B cell (primary cell): ENCODE measurements around the gene CYS1. TPM values are rescaled to one million over a fixed set of nuclear protein-coding genes. Genes with fewer than 3 reads are reported as not detected.

Experiments
- ATAC-seq: fragments of 200-7000 bp; cut with Tn5 transposase; one replicate; pipeline ENCODE4 v1.10.0; 2021; ENCODE audit warnings: low read depth, mild to moderate bottlenecking, moderate number of reproducible peaks, moderate library complexity
- CTCF ChIA-PET: fragments of 350-600 bp; sonication (Branson Sonifier 250); formaldehyde crosslinking; loops from one replicate; lab custom pipeline; 2021; ENCODE audit warnings: antibody characterized with exemption, inconsistent platforms; lab: Charles Lee
- POLR2A ChIA-PET: fragments of 350-600 bp; sonication (Branson Sonifier 250); formaldehyde crosslinking; loops from one replicate; lab custom pipeline; 2021; ENCODE audit warnings: antibody characterized with exemption; lab: Charles Lee
- DNase-seq: peaks from one replicate; pipeline ENCODE4 v3.0.0; 2013
- H2AFZ ChIP-seq: 2 replicates; pipeline ENCODE4 v1.6.1; 2012; ENCODE audit warnings: mild to moderate bottlenecking, low read depth, low read length; ENCODE audit not compliant: insufficient read depth, poor library complexity, severe bottlenecking
- H3K27ac ChIP-seq, 2 donors: 1 replicate in 1 of 2; 2 replicates in 1 of 2; pipeline ENCODE4 v1.5.1; 2012 to 2013; ENCODE audit warnings: low read length in 2 of 2, mild to moderate bottlenecking in 2 of 2, moderate library complexity in 1 of 2
- H3K27me3 ChIP-seq, 4 experiments: fragments of 200-600 bp in 1 of 4; sonication (generic) in 1 of 4; replicated peaks in 1 of 4; 1 replicate in 2 of 4; 2 replicates in 2 of 4; pipeline versions ENCODE4 v1.6.1 to v1.7.0; 2013 to 2016; ENCODE audit warnings: low read length in 3 of 4, mild to moderate bottlenecking in 2 of 4, mixed read lengths in 1 of 4, moderate library complexity in 1 of 4; ENCODE audit not compliant: insufficient read depth in 4 of 4, control insufficient read depth in 3 of 4; ENCODE audit errors: control extremely low read depth in 1 of 4
- H3K36me3 ChIP-seq, 2 experiments: replicated peaks in 1 of 2; 1 replicate in 1 of 2; 2 replicates in 1 of 2; pipeline versions ENCODE4 v1.6.1 to v1.7.1; 2013; ENCODE audit warnings: low read length in 1 of 2; ENCODE audit not compliant: insufficient read depth in 2 of 2, control insufficient read depth in 1 of 2; ENCODE audit errors: control extremely low read depth in 1 of 2, extremely low read depth in 1 of 2
- H3K4me1 ChIP-seq, 2 donors: fragments of 200-600 bp in 1 of 2; sonication (generic) in 1 of 2; 1 replicate in 1 of 2; 2 replicates in 1 of 2; pipeline versions ENCODE4 v1.5.1 to v1.6.1; 2013 to 2017; ENCODE audit warnings: low read length in 2 of 2; ENCODE audit not compliant: control insufficient read depth in 2 of 2, insufficient read depth in 2 of 2
- H3K4me2 ChIP-seq: replicated peaks from 2 replicates; pipeline ENCODE3; 2012; ENCODE audit warnings: mild to moderate bottlenecking, low read depth, low read length; ENCODE audit not compliant: poor library complexity, severe bottlenecking
- H3K4me3 ChIP-seq, 5 experiments: fragments of 200-600 bp in 1 of 5; sonication (generic) in 1 of 5; 1 replicate in 3 of 5; 2 replicates in 2 of 5; pipeline versions ENCODE4 v1.5.1 to v1.7.0; 2011 to 2016; ENCODE audit warnings: low read length in 4 of 5, mild to moderate bottlenecking in 4 of 5, low read depth in 2 of 5, control low read depth in 1 of 5, moderate library complexity in 1 of 5; ENCODE audit not compliant: insufficient read depth in 1 of 5; ENCODE audit errors: control extremely low read depth in 1 of 5, extremely low read depth in 1 of 5
- H3K79me2 ChIP-seq: fragments of 200-600 bp; sonication (generic); one replicate; pipeline ENCODE4 v1.6.0; 2016; ENCODE audit warnings: low read length; ENCODE audit not compliant: control insufficient read depth, insufficient read depth
- H3K9ac ChIP-seq: fragments of 200-600 bp; sonication (generic); 2 replicates; pipeline ENCODE4 v1.6.1; 2017; ENCODE audit warnings: mild to moderate bottlenecking, low read length, moderate library complexity
- H3K9me3 ChIP-seq, 3 donors: one replicate each; pipeline versions ENCODE4 v1.6.1 to v1.7.1; 2013; ENCODE audit warnings: low read length in 2 of 3; ENCODE audit not compliant: control insufficient read depth in 2 of 3, insufficient read depth in 1 of 3; ENCODE audit errors: control extremely low read depth in 1 of 3
- H4K20me1 ChIP-seq: 2 replicates; pipeline ENCODE4 v1.6.0; 2012; ENCODE audit warnings: mild to moderate bottlenecking, low read length; ENCODE audit not compliant: insufficient read depth, control insufficient read depth, poor library complexity, severe bottlenecking
- H3K27ac Mint-ChIP-seq: one replicate; pipeline ENCODE4 v1.8.0; 2021; ENCODE audit warnings: mixed read lengths
- H3K27me3 Mint-ChIP-seq: one replicate; pipeline ENCODE4 v1.8.0; 2021; ENCODE audit warnings: mixed read lengths
- H3K4me1 Mint-ChIP-seq: one replicate; pipeline ENCODE4 v1.8.0; 2021; ENCODE audit warnings: mixed read lengths
- H3K4me3 Mint-ChIP-seq: one replicate; pipeline ENCODE4 v1.8.0; 2021; ENCODE audit warnings: mixed read lengths
- H3K9me3 Mint-ChIP-seq: one replicate; pipeline ENCODE4 v1.8.0; 2022; ENCODE audit warnings: mixed read lengths; ENCODE audit not compliant: insufficient read depth
- CTCF ChIP-seq: fragments of 200-600 bp; IDR thresholded peaks from one replicate; pipeline ENCODE4 v1.8.0; 2022; ENCODE audit warnings: antibody characterized with exemption, mild to moderate bottlenecking
- EZH2 ChIP-seq: IDR thresholded peaks from 2 replicates; pipeline ENCODE4 v1.6.1; 2012; ENCODE audit warnings: borderline replicate concordance, low read depth, mild to moderate bottlenecking, moderate library complexity, low read length; ENCODE audit not compliant: insufficient read depth, poor library complexity, severe bottlenecking
- WGBS: methylation state at CpG from one replicate; pipeline ENCODE4 v1.1.5; 2013; ENCODE audit warnings: missing lambda C conversion rate; ENCODE audit not compliant: insufficient coverage; 5-methylcytosine and 5-hydroxymethylcytosine counted together
- intact Hi-C: fragments of 100-400 bp; cut with micrococcal nuclease; formaldehyde crosslinking; loops from one replicate; pipeline ENCODE4 v1.10.0; 2022
- polyA plus RNA-seq: library from polyadenylated mRNA; depleted of rRNA; stranded (reverse); fragments of >200 nt; gene quantifications from 2 replicates; pipeline ENCODE4 v1.2.3, GENCODE V29; 2012
- total RNA-seq, 2 donors: library from RNA; stranded (reverse); fragments of 120-200 nt in 1 of 2; gene quantifications; 1 replicate in 1 of 2; 2 replicates in 1 of 2; pipeline versions ENCODE4 v1.2.3 to v1.2.4, GENCODE V29; 2013 to 2022

The CYS1 gene
- total and polyA plus RNA-seq, 2 donors (not counting 1 experiment from before 2014, with no cell fraction given), result not detected

- Histone ChIP-seq H3K9ac (peak overlapping the region; percentile 80), H3K27me3 (no peaks in the 10 kb centered on the region), H3K36me3 (peaks cover 0 to 13% of the 10 kb centered on the region in 2 experiments), H3K9me3 (peaks cover 0 to 20% (median 0%) of the 10 kb centered on the region in 3 donors), H3K4me1 (peaks cover 12 to 20% of the 10 kb centered on the region in 2 donors), H2AFZ (peak overlapping the region; percentile 44), H3K4me2 (peak overlapping the region; percentile 93), H4K20me1 (peaks cover 9% of the 10 kb centered on the region), H3K79me2 (no peaks in the 10 kb centered on the region), H3K4me3 (peak overlapping the region; percentile 49 to 84 (median 68)), H3K27ac (peak overlapping the region; percentile 51 to 58)
- Mint-ChIP-seq H3K9me3 (no peaks in the 10 kb centered on the region), H3K4me3 (peak overlapping the region; percentile 89), H3K27ac (peak overlapping the region; percentile 92), H3K27me3 (no peaks in the 10 kb centered on the region), H3K4me1 (peaks cover 25% of the 10 kb centered on the region)
- intact Hi-C loops, result loop anchor here (1.0 to 10.0 kb wide), 7 partner anchors 13 to 1208 kb away; partner anchors contain the start of genes ADAM17, GRHL1, IAH1 and KIDINS220
- WGBS, result 39% methylated on average over 51 of the region's 54 CpGs
- peak; percentile 2 for ATAC-seq
- CTCF ChIA-PET, result interaction anchor here (0.9 to 12.6 kb wide), 4 partner anchors 12 to 403 kb away, joined by 3 to 319 read pairs (median 5); no protein-coding TSS in a partner anchor
- DNase-seq, result peak; percentile 66
- POLR2A ChIA-PET, result interaction anchor here (0.8 to 2.8 kb wide), 6 partner anchors 11 to 412 kb away, joined by 3 to 16 read pairs (median 4); partner anchors contain the start of genes TAF1B and YWHAQ
- TF ChIP-seq EZH2, result no peak
- TF ChIP-seq CTCF, result no peak
Observed at GRCh38 chr2:10042301-10043161, 37.7 kb downstream of the CYS1 start.
